H1 (cell line): ENCODE results near the gene SMIM35. TPM values are rescaled to one million over a fixed set of nuclear protein-coding genes. Genes with fewer than 3 reads are reported as not detected.

Experiments
- CTCF ChIA-PET: fragments of 300-600 bp; sonication (Branson Sonifier 250); formaldehyde crosslinking; loops from one replicate; lab custom pipeline; 2021; ENCODE audit not compliant: partially characterized antibody; lab: Charles Lee
- POLR2A ChIA-PET: fragments of 300-600 bp; sonication (Branson Sonifier 250); formaldehyde crosslinking; loops from one replicate; lab custom pipeline; 2021; ENCODE audit warnings: inconsistent platforms; ENCODE audit not compliant: partially characterized antibody; lab: Charles Lee
- DNase-seq, 2 experiments: peaks; one replicate each; pipeline versions ENCODE4 v3.0.0 to v3.0.0-alpha.2; 2010 to 2022; ENCODE audit warnings: low spot score in 2 of 2, low read depth in 1 of 2, mixed read lengths in 1 of 2
- FAIRE-seq: peaks from 2 replicates; lab custom pipeline; 2011; peaks lifted over from hg19 to GRCh38; lab: Jason Lieb, UNC
- H2AFZ ChIP-seq: 2 replicates; pipeline ENCODE4 v1.8.1; 2012; ENCODE audit warnings: low read length, inconsistent platforms
- H2AK5ac ChIP-seq: 2 replicates; pipeline ENCODE4 v1.6.1; 2013; ENCODE audit warnings: low read depth, low read length
- H2BK120ac ChIP-seq: replicated peaks from 2 replicates; pipeline ENCODE3; 2013; ENCODE audit warnings: low read depth, low read length, inconsistent platforms
- H2BK12ac ChIP-seq: 2 replicates; pipeline ENCODE4 v1.6.1; 2013; ENCODE audit warnings: low read depth, low read length
- H2BK15ac ChIP-seq: 2 replicates; pipeline ENCODE4 v1.6.1; 2013; ENCODE audit warnings: low read length
- H2BK20ac ChIP-seq: 2 replicates; pipeline ENCODE4 v1.6.1; 2013; ENCODE audit warnings: low read length
- H2BK5ac ChIP-seq: 2 replicates; pipeline ENCODE4 v1.6.1; 2013; ENCODE audit warnings: low read depth, low read length
- H3K14ac ChIP-seq: 2 replicates; pipeline ENCODE4 v1.6.1; 2013; ENCODE audit warnings: inconsistent platforms; ENCODE audit not compliant: insufficient read length
- H3K18ac ChIP-seq: 2 replicates; pipeline ENCODE4 v1.6.1; 2013; ENCODE audit warnings: low read length; ENCODE audit errors: extremely low read depth
- H3K23ac ChIP-seq: 2 replicates; pipeline ENCODE4 v1.6.1; 2013; ENCODE audit warnings: inconsistent platforms; ENCODE audit not compliant: insufficient read length
- H3K23me2 ChIP-seq: 2 replicates; pipeline ENCODE4 v1.6.1; 2013; ENCODE audit warnings: low read depth, low read length
- H3K27ac ChIP-seq: 2 replicates; pipeline ENCODE4 v1.6.1; 2011; ENCODE audit warnings: low read depth, low read length, inconsistent platforms
- H3K27me3 ChIP-seq, 4 experiments: replicated peaks in 1 of 4; 1 replicate in 1 of 4; 2 replicates in 3 of 4; pipeline versions ENCODE4 v1.6.1 to v1.8.1; 2011 to 2013; ENCODE audit warnings: low read length in 3 of 4, mild to moderate bottlenecking in 3 of 4, inconsistent platforms in 2 of 4, mixed read lengths in 2 of 4, moderate library complexity in 1 of 4; ENCODE audit not compliant: control insufficient read depth in 3 of 4, insufficient read depth in 3 of 4; ENCODE audit errors: extremely low read depth in 1 of 4
- H3K36me3 ChIP-seq, 4 experiments: 2 replicates each; pipeline versions ENCODE4 v1.6.1 to v1.8.1; 2011 to 2013; ENCODE audit warnings: mild to moderate bottlenecking in 4 of 4, low read length in 3 of 4, moderate library complexity in 2 of 4, control low read depth in 1 of 4, inconsistent platforms in 1 of 4; ENCODE audit not compliant: insufficient read depth in 4 of 4, control insufficient read depth in 2 of 4
- H3K4ac ChIP-seq: replicated peaks from 2 replicates; pipeline ENCODE3; 2013; ENCODE audit warnings: low read length, low read depth, mixed read lengths, inconsistent platforms; ENCODE audit not compliant: insufficient read length
- H3K4me1 ChIP-seq, 4 experiments: replicated peaks in 1 of 4; 1 replicate in 1 of 4; 2 replicates in 3 of 4; pipeline versions ENCODE4 v1.6.1 to v1.8.1; 2011 to 2013; ENCODE audit warnings: low read length in 3 of 4, inconsistent platforms in 2 of 4, mixed read lengths in 1 of 4; ENCODE audit not compliant: insufficient read depth in 4 of 4, control insufficient read depth in 3 of 4
- H3K4me2 ChIP-seq, 2 experiments: 2 replicates each; pipeline versions ENCODE4 v1.6.1 to v1.8.1; 2011 to 2013; ENCODE audit warnings: low read depth in 2 of 2, low read length in 2 of 2, control low read depth in 1 of 2, inconsistent platforms in 1 of 2, mild to moderate bottlenecking in 1 of 2; ENCODE audit not compliant: insufficient read depth in 1 of 2
- H3K4me3 ChIP-seq, 4 experiments: fragments of 200-600, 300-600 bp in 1 of 4; sonication (generic), shearing (Covaris generic), sonication (Bioruptor Twin) in 1 of 4; 2 replicates each; pipeline versions ENCODE4 v1.5.1 to v1.8.1; 2011 to 2016; ENCODE audit warnings: low read length in 4 of 4, low read depth in 3 of 4, control low read depth in 2 of 4, inconsistent platforms in 2 of 4, mild to moderate bottlenecking in 2 of 4, mixed read lengths in 1 of 4, moderate library complexity in 1 of 4; ENCODE audit not compliant: insufficient read depth in 2 of 4; ENCODE audit errors: extremely low read depth in 1 of 4
- H3K56ac ChIP-seq: replicated peaks from 2 replicates; pipeline ENCODE3; 2013; ENCODE audit warnings: low read depth, mild to moderate bottlenecking, mixed read lengths, low read length, inconsistent platforms; ENCODE audit not compliant: insufficient read length
- H3K79me1 ChIP-seq: 2 replicates; pipeline ENCODE4 v1.6.1; 2013; ENCODE audit warnings: low read depth, low read length, control low read depth
- H3K79me2 ChIP-seq, 2 experiments: 2 replicates each; pipeline versions ENCODE4 v1.6.1 to v1.8.1; 2012 to 2013; ENCODE audit warnings: low read length in 2 of 2, mild to moderate bottlenecking in 2 of 2, inconsistent platforms in 1 of 2; ENCODE audit not compliant: insufficient read depth in 2 of 2, control insufficient read depth in 1 of 2
- H3K9ac ChIP-seq, 4 experiments: replicated peaks in 1 of 4; 1 replicate in 1 of 4; 2 replicates in 3 of 4; pipeline versions ENCODE4 v1.6.1 to v1.8.1; 2011 to 2013; ENCODE audit warnings: low read depth in 3 of 4, low read length in 3 of 4, control low read depth in 2 of 4, mild to moderate bottlenecking in 2 of 4, moderate library complexity in 2 of 4, inconsistent platforms in 1 of 4; ENCODE audit errors: extremely low read depth in 1 of 4
- H3K9me3 ChIP-seq, 2 experiments: 2 replicates each; pipeline versions ENCODE4 v1.6.1 to v1.8.1; 2012 to 2013; ENCODE audit warnings: mild to moderate bottlenecking in 2 of 2, moderate library complexity in 2 of 2, control low read depth in 1 of 2, inconsistent platforms in 1 of 2, low read depth in 1 of 2, low read length in 1 of 2, mixed read lengths in 1 of 2; ENCODE audit not compliant: insufficient read depth in 2 of 2
- H4K20me1 ChIP-seq, 2 experiments: replicated peaks in 1 of 2; 2 replicates each; pipeline versions ENCODE3 to v1.8.1; 2011 to 2013; ENCODE audit warnings: inconsistent platforms in 2 of 2, low read length in 2 of 2, mild to moderate bottlenecking in 1 of 2; ENCODE audit not compliant: insufficient read depth in 2 of 2, control insufficient read depth in 1 of 2
- H4K5ac ChIP-seq: 2 replicates; pipeline ENCODE4 v1.6.1; 2013; ENCODE audit warnings: low read length, low read depth, mixed read lengths, inconsistent platforms; ENCODE audit not compliant: insufficient read length
- H4K8ac ChIP-seq: 2 replicates; pipeline ENCODE4 v1.8.0; 2013; ENCODE audit warnings: mild to moderate bottlenecking, moderate library complexity, low read length, inconsistent platforms; ENCODE audit not compliant: insufficient read depth; ENCODE audit errors: extremely low read depth
- H4K91ac ChIP-seq: replicated peaks from 2 replicates; pipeline ENCODE3; 2013; ENCODE audit warnings: low read length, mixed read lengths, inconsistent platforms; ENCODE audit not compliant: insufficient read length
- BRCA1 ChIP-seq: IDR thresholded peaks from 2 replicates; pipeline ENCODE4 v1.6.1; 2012; ENCODE audit warnings: low read depth, low read length, improper control_type of control experiment
- CTBP2 ChIP-seq: IDR thresholded peaks from 2 replicates; pipeline ENCODE4 v1.7.0; 2011; ENCODE audit warnings: borderline replicate concordance, mild to moderate bottlenecking, moderate library complexity, mixed read lengths, low read length; ENCODE audit not compliant: insufficient read depth, insufficient read length
- FOSL1 ChIP-seq: IDR thresholded peaks from 2 replicates; pipeline ENCODE4 v1.6.1; 2011; ENCODE audit warnings: mild to moderate bottlenecking, low read depth, low read length, moderate library complexity; ENCODE audit not compliant: insufficient read depth
- GTF2F1 ChIP-seq: IDR thresholded peaks from 2 replicates; pipeline ENCODE4 v1.6.1; 2012; ENCODE audit warnings: low read depth, low read length, improper control_type of control experiment, borderline replicate concordance
- HDAC2 ChIP-seq, 2 experiments: fragments of 300-600 bp in 1 of 2; sonication (generic) in 1 of 2; IDR thresholded peaks; 2 replicates each; pipeline ENCODE4 v1.6.1; 2011 to 2012; ENCODE audit warnings: low read depth in 2 of 2, low read length in 2 of 2, mild to moderate bottlenecking in 2 of 2, moderate library complexity in 2 of 2, borderline replicate concordance in 1 of 2, inconsistent platforms in 1 of 2
- KDM4A ChIP-seq: IDR thresholded peaks from one replicate; pipeline ENCODE4 v1.7.1; 2012; ENCODE audit warnings: low read depth, mild to moderate bottlenecking, moderate library complexity, low read length, inconsistent platforms; ENCODE audit not compliant: severe bottlenecking
- MAX ChIP-seq: IDR thresholded peaks from 2 replicates; pipeline ENCODE4 v1.6.1; 2012; ENCODE audit warnings: inconsistent platforms
- RAD21 ChIP-seq, 2 experiments: IDR thresholded peaks in 1 of 2; conservative IDR thresholded peaks in 1 of 2; 2 replicates each; pipeline ENCODE4 v1.6.1; 2011; ENCODE audit warnings: low read depth in 2 of 2, low read length in 2 of 2, improper control_type of control experiment in 1 of 2, inconsistent platforms in 1 of 2, mild to moderate bottlenecking in 1 of 2, moderate library complexity in 1 of 2
- RFX5 ChIP-seq: IDR thresholded peaks from 2 replicates; pipeline ENCODE4 v1.6.1; 2011; ENCODE audit warnings: low read depth, low read length, improper control_type of control experiment, borderline replicate concordance
- RXRA ChIP-seq: IDR thresholded peaks from 2 replicates; pipeline ENCODE4 v1.6.1; 2011; ENCODE audit warnings: low read depth, mild to moderate bottlenecking, low read length, moderate library complexity; ENCODE audit not compliant: insufficient read depth
- TBP ChIP-seq: IDR thresholded peaks from 2 replicates; pipeline ENCODE4 v1.6.1; 2011; ENCODE audit warnings: low read depth, low read length, improper control_type of control experiment
- TCF12 ChIP-seq: IDR thresholded peaks from 2 replicates; pipeline ENCODE4 v1.6.1; 2011; ENCODE audit warnings: low read depth, mild to moderate bottlenecking, low read length
- WGBS, 2 experiments: shearing (Covaris generic) in 1 of 2; methylation state at CpG; one replicate each; pipeline versions ENCODE4 v1.1.6 to v1.1.7; 2013 to 2015; ENCODE audit warnings: low lambda C conversion rate in 2 of 2, mixed read lengths in 2 of 2, inconsistent platforms in 1 of 2, low coverage in 1 of 2, missing lambda C conversion rate in 1 of 2; ENCODE audit not compliant: insufficient replicate concordance in 2 of 2, insufficient coverage in 1 of 2, insufficient read length in 1 of 2; ENCODE audit errors: extremely low coverage in 1 of 2, missing lambda C conversion rate in 1 of 2; 5-methylcytosine and 5-hydroxymethylcytosine counted together
- polyA plus RNA-seq, 7 experiments: library from polyadenylated mRNA; depleted of rRNA in 3 of 7; stranded (reverse) in 5 of 7; unstranded in 2 of 7; fragments of >200 nt in 5 of 7; fragments of 200-250 nt in 2 of 7; gene quantifications; 1 replicate in 5 of 7; 2 replicates in 1 of 7; 4 replicates in 1 of 7; pipeline versions ENCODE4 v1.2.1 to v1.2.3, GENCODE V29; 2011 to 2013; ENCODE audit warnings: missing spikeins in 2 of 7, mixed read lengths in 2 of 7
- total RNA-seq: library from RNA; stranded (reverse); fragmentation: NEBNext Ultra II Directional; extraction: Animal tissue kit (Norgen Biotek cat#: 25700); gene quantifications from 2 replicates; pipeline ENCODE4 v1.2.1, GENCODE V29; 2021

Gene SMIM35
- total and polyA plus RNA-seq, 2 of the 8 experiments (the other 6 are each of a cell fraction or from before 2014, with no cell fraction given): not detected

GRCh38 chr11:118016104-118016503 is 70.7 kb downstream of the SMIM35 start:
- Histone ChIP-seq H2BK15ac (no peak overlapping the region), H3K79me1 (no peaks in the 10 kb centered on the region), H3K23me2 (no peaks in the 10 kb centered on the region; the same call in 1 of the 2 replicates), H2AK5ac (no peak overlapping the region), H2BK12ac (no peak overlapping the region), H4K20me1 (no peaks in the 10 kb centered on the region), H3K9me3 (no peaks in the 10 kb centered on the region; a peak in 2 of 4 replicates), H4K91ac (no peak overlapping the region), H3K4me1 (no peaks in the 10 kb centered on the region), H3K27ac (no peak overlapping the region), H2BK120ac (no peak overlapping the region), H3K4me2 (no peak overlapping the region), H3K27me3 (peaks cover 0 to 2% (median 0%) of the 10 kb centered on the region in 4 experiments; a peak in 1 of 7 replicates), H3K14ac (no peak overlapping the region), H2AFZ (no peak overlapping the region), H3K4me3 (no peak overlapping the region), H4K8ac (no peak overlapping the region), H3K18ac (no peak overlapping the region), H3K79me2 (no peaks in the 10 kb centered on the region), H4K5ac (no peak overlapping the region), H3K4ac (no peak overlapping the region), H2BK5ac (no peak overlapping the region), H2BK20ac (no peak overlapping the region), H3K56ac (no peak overlapping the region), H3K9ac (no peak overlapping the region), H3K36me3 (no peaks in the 10 kb centered on the region), H3K23ac (no peak overlapping the region)
- ChIA-PET CTCF (interaction anchor here (0.5 to 1.1 kb wide), 2 partner anchors 199 to 267 kb away, joined by 3 to 4 read pairs; no protein-coding TSS in a partner anchor), POLR2A (no interaction called here)
- TF ChIP-seq CTBP2 (no peak), BRCA1 (no peak), HDAC2 (IDR thresholded peaks at IDR 0.05; ENCODE audit: borderline replicate concordance in 1 of 2, low read depth in 2 of 2, low read length in 2 of 2) (no peak), FOSL1 (no peak), TCF12 (no peak), RXRA (no peak), MAX (no peak), TBP (no peak), RFX5 (no peak), RAD21 (IDR thresholded peaks at IDR 0.05 in 1 of 2, conservative IDR thresholded peaks at IDR 0.05 in 1 of 2; ENCODE audit: low read depth in 2 of 2, low read length in 2 of 2) (no peak), GTF2F1 (no peak), KDM4A (no peak)
- 97% methylated on average over 4 of the region's 4 CpGs; no CpG with 5 or more reads in 1 of the 2 experiments for WGBS, 2 experiments
- DNase-seq: no peak
- no peak for FAIRE-seq
